Tibial nerve (tissue), 4 donors: ENCODE results near the gene STARD3.

Experiments
- CTCF ChIP-seq, 5 experiments: fragments of 200-600 bp in 3 of 5; fragments of 450-650 bp in 2 of 5; sonication (generic) in 3 of 5; IDR thresholded peaks; one replicate each; pipeline ENCODE4 v1.5.1; 2016 to 2019; ENCODE audit warnings: antibody characterized with exemption in 5 of 5, mild to moderate bottlenecking in 3 of 5, moderate library complexity in 2 of 5
- EP300 ChIP-seq, 2 donors: sonication (generic); formaldehyde crosslinking; IDR thresholded peaks; one replicate each; pipeline ENCODE4 v1.6.1; 2017; ENCODE audit warnings: antibody characterized with exemption in 2 of 2, mild to moderate bottlenecking in 1 of 2

DNA sequence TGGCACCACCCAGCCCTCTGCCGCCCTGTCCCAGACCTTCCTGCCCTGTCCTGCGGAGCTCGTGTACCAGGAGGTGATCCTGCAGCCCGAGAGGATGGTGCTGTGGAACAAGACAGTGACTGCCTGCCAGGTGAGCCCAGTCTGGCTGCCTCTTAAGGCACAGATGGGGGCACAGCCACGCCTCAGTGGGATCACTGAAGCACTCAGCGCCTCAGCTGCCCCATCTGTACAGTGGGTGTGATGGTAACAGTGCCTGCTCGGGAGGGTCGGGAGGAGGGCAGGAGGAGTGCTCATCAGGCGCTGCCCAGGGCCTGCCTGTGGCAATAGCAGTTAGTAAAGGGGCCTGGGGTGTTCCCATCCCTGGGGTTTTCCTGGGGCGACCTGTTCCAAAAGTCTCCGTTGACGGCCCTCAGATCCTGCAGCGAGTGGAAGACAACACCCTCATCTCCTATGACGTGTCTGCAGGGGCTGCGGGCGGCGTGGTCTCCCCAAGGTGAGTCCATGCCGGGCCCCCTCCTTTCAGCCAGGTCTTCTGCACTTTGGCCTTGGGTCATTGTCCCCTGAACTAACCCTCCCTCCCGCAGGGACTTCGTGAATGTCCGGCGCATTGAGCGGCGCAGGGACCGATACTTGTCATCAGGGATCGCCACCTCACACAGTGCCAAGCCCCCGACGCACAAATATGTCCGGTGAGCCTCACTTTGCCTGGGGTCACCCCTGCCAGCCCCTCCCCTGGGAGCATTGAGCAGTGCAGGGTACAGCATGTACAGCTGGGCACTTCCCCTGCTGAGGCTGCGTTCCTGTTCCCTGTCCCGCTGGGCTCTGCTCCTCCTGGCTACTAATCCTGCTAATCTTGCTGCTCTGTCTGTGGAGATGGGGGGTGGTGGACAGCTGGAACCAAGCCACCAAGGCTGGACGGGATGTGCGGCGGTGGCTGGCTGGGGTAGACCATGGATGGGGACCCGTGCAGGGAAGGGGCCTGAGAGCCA, 23.7 kb downstream of the STARD3 start:
- no peak for TF ChIP-seq CTCF (IDR thresholded peaks at IDR 0.05)
- TF ChIP-seq EP300 (IDR thresholded peaks at IDR 0.05): peak in 1 of 2 donors; percentile 14
